Vagina (tissue), 2 donors: ENCODE measurements around the gene VIP. TPM values are rescaled to one million over a fixed set of nuclear protein-coding genes. Genes with fewer than 3 reads are reported as not detected.

Experiments used
- DNase-seq, 2 donors: peaks; one replicate each; pipeline ENCODE4 v3.0.0-alpha.2; 2017; ENCODE audit errors: extremely low spot score in 2 of 2
- H3K27ac ChIP-seq: fragments of 200-600 bp; sonication (generic); one replicate; pipeline ENCODE4 v1.5.1; 2019
- H3K27me3 ChIP-seq: fragments of 200-600 bp; sonication (generic); one replicate; pipeline ENCODE4 v1.5.1; 2019
- H3K36me3 ChIP-seq, 2 donors: fragments of 200-600 bp; sonication (generic); one replicate each; pipeline ENCODE4 v1.5.1; 2017 to 2019
- H3K4me1 ChIP-seq: fragments of 200-600 bp; sonication (generic); one replicate; pipeline ENCODE4 v1.5.1; 2019
- H3K4me3 ChIP-seq, 2 donors: fragments of 200-600 bp; sonication (generic); 1 replicate in 1 of 2; 2 replicates in 1 of 2; pipeline ENCODE4 v1.5.1; 2016 to 2019
- H3K9me3 ChIP-seq: fragments of 200-600 bp; sonication (generic); one replicate; pipeline ENCODE4 v1.5.1; 2019
- POLR2A ChIP-seq, 2 donors: fragments of 450-650 bp; IDR thresholded peaks; one replicate each; pipeline ENCODE4 v1.6.1; 2017; ENCODE audit warnings: antibody characterized with exemption in 2 of 2, mild to moderate bottlenecking in 2 of 2, moderate library complexity in 2 of 2
- POLR2AphosphoS5 ChIP-seq, 2 donors: sonication (generic); formaldehyde crosslinking; IDR thresholded peaks; one replicate each; pipeline ENCODE4 v1.9.0; 2017; ENCODE audit warnings: antibody characterized with exemption in 2 of 2, mild to moderate bottlenecking in 2 of 2, low read depth in 1 of 2; ENCODE audit not compliant: insufficient read depth in 1 of 2
- intact Hi-C: fragments of 100-400 bp; cut with DNase I; formaldehyde crosslinking; loops from one replicate; pipeline ENCODE4 v1.15.1; 2023
- total RNA-seq: library from RNA; depleted of rRNA; stranded (reverse); fragments of >200 nt; gene quantifications from one replicate; pipeline ENCODE4 v1.2.3, GENCODE V29; 2016
- TF ChIP-seq, protein P1 (sequence below), 3 experiments: fragments of 450-650 bp in 2 of 3; fragments of 200-600 bp in 1 of 3; sonication (generic) in 1 of 3; IDR thresholded peaks; one replicate each; pipeline ENCODE4 v1.5.1; 2017 to 2019; ENCODE audit warnings: antibody characterized with exemption in 3 of 3, mild to moderate bottlenecking in 2 of 3, moderate library complexity in 2 of 3

VIP gene
- total RNA-seq, 1 donor from 2014 or later: 68.0 TPM

DNA sequence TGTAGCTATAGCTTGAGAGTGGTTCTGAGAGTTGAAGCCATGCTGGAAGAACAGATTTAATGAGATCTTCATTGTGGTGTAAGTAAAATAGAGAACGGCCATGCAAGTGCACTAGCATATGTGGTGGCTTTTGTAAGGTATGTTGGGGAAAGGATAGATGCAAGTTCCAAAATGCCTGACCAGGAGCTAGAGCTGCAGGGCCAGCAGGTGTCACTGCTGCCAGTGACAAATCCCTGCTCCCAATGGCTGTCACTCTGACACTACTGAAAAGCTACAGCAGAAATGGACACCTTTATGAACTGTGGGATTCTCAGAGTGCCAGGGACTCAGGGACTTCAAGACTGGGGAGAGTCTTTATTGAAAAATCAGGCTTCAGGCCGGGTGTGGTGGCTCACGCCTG is 23.1 kb upstream of the VIP start:
- Histone ChIP-seq H3K4me3 (no peak overlapping the region), H3K27ac (no peak overlapping the region), H3K36me3 (no peaks in the 10 kb centered on the region), H3K4me1 (no peaks in the 10 kb centered on the region), H3K27me3 (no peaks in the 10 kb centered on the region), H3K9me3 (no peaks in the 10 kb centered on the region)
- intact Hi-C loops: no loop called here
- no peak for DNase-seq
- TF ChIP-seq POLR2A (IDR thresholded peaks at IDR 0.05) (no peak), POLR2AphosphoS5 (IDR thresholded peaks at IDR 0.05; ENCODE audit: insufficient read depth in 1 of 2, low read depth in 1 of 2) (no peak)
- TF ChIP-seq, protein P1, sequence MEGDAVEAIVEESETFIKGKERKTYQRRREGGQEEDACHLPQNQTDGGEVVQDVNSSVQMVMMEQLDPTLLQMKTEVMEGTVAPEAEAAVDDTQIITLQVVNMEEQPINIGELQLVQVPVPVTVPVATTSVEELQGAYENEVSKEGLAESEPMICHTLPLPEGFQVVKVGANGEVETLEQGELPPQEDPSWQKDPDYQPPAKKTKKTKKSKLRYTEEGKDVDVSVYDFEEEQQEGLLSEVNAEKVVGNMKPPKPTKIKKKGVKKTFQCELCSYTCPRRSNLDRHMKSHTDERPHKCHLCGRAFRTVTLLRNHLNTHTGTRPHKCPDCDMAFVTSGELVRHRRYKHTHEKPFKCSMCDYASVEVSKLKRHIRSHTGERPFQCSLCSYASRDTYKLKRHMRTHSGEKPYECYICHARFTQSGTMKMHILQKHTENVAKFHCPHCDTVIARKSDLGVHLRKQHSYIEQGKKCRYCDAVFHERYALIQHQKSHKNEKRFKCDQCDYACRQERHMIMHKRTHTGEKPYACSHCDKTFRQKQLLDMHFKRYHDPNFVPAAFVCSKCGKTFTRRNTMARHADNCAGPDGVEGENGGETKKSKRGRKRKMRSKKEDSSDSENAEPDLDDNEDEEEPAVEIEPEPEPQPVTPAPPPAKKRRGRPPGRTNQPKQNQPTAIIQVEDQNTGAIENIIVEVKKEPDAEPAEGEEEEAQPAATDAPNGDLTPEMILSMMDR (IDR thresholded peaks at IDR 0.05): no peak

- Histone ChIP-seq H3K9me3 (no peaks in the 10 kb centered on the region), H3K27me3 (no peaks in the 10 kb centered on the region), H3K4me1 (no peaks in the 10 kb centered on the region), H3K4me3 (no peak overlapping the region), H3K27ac (no peak overlapping the region), H3K36me3 (no peaks in the 10 kb centered on the region)
- intact Hi-C loops: no loop called here
- TF ChIP-seq, protein P1 (IDR thresholded peaks at IDR 0.05): no peak
- no peak for TF ChIP-seq POLR2AphosphoS5 (IDR thresholded peaks at IDR 0.05; ENCODE audit: insufficient read depth in 1 of 2, low read depth in 1 of 2)
- TF ChIP-seq POLR2A (IDR thresholded peaks at IDR 0.05): no peak
- DNase-seq: no peak
Measured at GRCh38 chr6:152734630-152735029, 16.0 kb upstream of the VIP start.

GRCh38 chr6:152736687-152737273 is 13.8 kb upstream of the VIP start:
- TF ChIP-seq POLR2A (IDR thresholded peaks at IDR 0.05): no peak
- TF ChIP-seq, protein P1 (IDR thresholded peaks at IDR 0.05): no peak
- TF ChIP-seq POLR2AphosphoS5 (IDR thresholded peaks at IDR 0.05; ENCODE audit: insufficient read depth in 1 of 2, low read depth in 1 of 2): no peak
- intact Hi-C loops: no loop called here
- Histone ChIP-seq H3K27ac (no peak overlapping the region), H3K27me3 (no peaks in the 10 kb centered on the region), H3K4me3 (no peak overlapping the region), H3K4me1 (no peaks in the 10 kb centered on the region), H3K36me3 (no peaks in the 10 kb centered on the region), H3K9me3 (no peaks in the 10 kb centered on the region)
- no peak for DNase-seq

DNA sequence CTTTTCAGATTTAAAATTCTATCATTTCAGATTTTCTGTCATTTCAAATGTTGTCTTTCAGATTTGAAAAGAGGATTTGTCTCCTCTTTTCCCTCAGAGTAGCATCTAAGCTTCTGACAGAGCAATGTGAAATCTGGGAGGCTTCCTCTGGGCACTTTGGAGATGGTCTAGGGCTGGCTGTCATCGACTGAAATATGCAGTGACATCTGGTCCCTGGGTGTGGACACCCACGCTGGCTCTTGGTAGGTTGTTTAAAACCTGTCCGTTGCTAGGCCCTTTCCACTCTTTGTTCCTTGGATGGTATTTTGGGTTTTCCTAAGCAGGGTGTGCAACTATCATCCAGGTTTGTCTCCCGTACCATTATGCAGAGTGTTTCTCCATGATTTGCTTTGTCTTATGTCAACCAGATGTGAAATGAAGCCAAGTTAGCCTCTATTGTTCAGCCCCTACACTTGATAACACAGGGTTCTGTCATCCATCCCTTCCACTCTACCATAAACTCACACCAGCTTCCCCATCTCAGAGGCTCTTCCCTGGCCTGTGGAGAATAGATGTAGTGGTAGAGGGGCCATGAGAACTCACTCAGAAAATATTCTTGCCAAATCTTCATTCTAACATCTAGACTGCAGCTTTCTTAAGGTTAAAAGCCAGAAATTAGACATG is 5.0 kb upstream of the VIP start:
- intact Hi-C loops: no loop called here

More for the DNA sequence above, 5.0 kb upstream of the VIP start:
- TF ChIP-seq POLR2AphosphoS5 (IDR thresholded peaks at IDR 0.05; ENCODE audit: insufficient read depth in 1 of 2, low read depth in 1 of 2): no peak
- no peak for TF ChIP-seq POLR2A (IDR thresholded peaks at IDR 0.05)
- TF ChIP-seq, protein P1 (IDR thresholded peaks at IDR 0.05): no peak
- Histone ChIP-seq H3K9me3 (no peaks in the 10 kb centered on the region), H3K27me3 (no peaks in the 10 kb centered on the region), H3K27ac (no peak overlapping the region), H3K4me1 (no peaks in the 10 kb centered on the region), H3K36me3 (no peaks in the 10 kb centered on the region), H3K4me3 (no peak overlapping the region)
- no peak for DNase-seq
